GM19372 (cell line): Measurements from ENCODE around the gene UFM1.
"Not testable (repeated sequence)": the region's sequence is repeated elsewhere in the genome, so short reads cannot be mapped to it uniquely, and the experiment has no call there.

ENCODE experiments used
- ATAC-seq: cut with Tn5 transposase; IDR thresholded peaks from one replicate; pipeline ENCODE4 v1.9.1; 2021; ENCODE audit warnings: mild to moderate bottlenecking, low read depth, moderate library complexity; ENCODE audit not compliant: unreplicated experiment

UFM1 gene

GRCh38 chr13:38363746-38364145, 14.1 kb downstream of the UFM1 start:
- not testable (repeated sequence) for ATAC-seq

- ATAC-seq = no peak
These were observed 16.0 kb downstream of the UFM1 start for GRCh38 chr13:38365661-38366060.

- ATAC-seq = no peak
These were observed 17.4 kb downstream of the UFM1 start for GRCh38 chr13:38366954-38367645.

- ATAC-seq = no peak
These were observed 19.4 kb downstream of the UFM1 start for GRCh38 chr13:38369058-38369457.

- not testable (repeated sequence) for ATAC-seq
These were observed 20.4 kb downstream of the UFM1 start for GRCh38 chr13:38370096-38370495.

- no peak for ATAC-seq
These were observed 23.3 kb downstream of the UFM1 start for GRCh38 chr13:38372820-38373383.

- no peak for ATAC-seq
These were observed 26.9 kb downstream of the UFM1 start for GRCh38 chr13:38376546-38376945.

GRCh38 chr13:38381890-38382289, 32.2 kb downstream of the UFM1 start:
- no peak for ATAC-seq

GRCh38 chr13:38382946-38383345, 33.3 kb downstream of the UFM1 start:
- ATAC-seq = no peak

- no peak for ATAC-seq
These were observed 34.5 kb downstream of the UFM1 start for GRCh38 chr13:38384171-38384570.

- no peak for ATAC-seq
These were observed 35.7 kb downstream of the UFM1 start for GRCh38 chr13:38385153-38385891.

- no peak for ATAC-seq
These were observed 36.8 kb downstream of the UFM1 start for GRCh38 chr13:38386421-38386820.

GRCh38 chr13:38391341-38391740, 41.7 kb downstream of the UFM1 start:
- ATAC-seq = no peak

GRCh38 chr13:38394777-38395496, 45.3 kb downstream of the UFM1 start:
- no peak for ATAC-seq

GRCh38 chr13:38395497-38395788, 45.8 kb downstream of the UFM1 start:
- no peak for ATAC-seq

GRCh38 chr13:38398711-38399493, 49.3 kb downstream of the UFM1 start:
- ATAC-seq = no peak

GRCh38 chr13:38399535-38399934, 49.9 kb downstream of the UFM1 start:
- no peak for ATAC-seq

- ATAC-seq = no peak
These were observed 51.6 kb downstream of the UFM1 start for GRCh38 chr13:38401276-38401675.

- no peak for ATAC-seq
These were observed 55.6 kb downstream of the UFM1 start for GRCh38 chr13:38405216-38405615.

GRCh38 chr13:38409771-38410170, 60.1 kb downstream of the UFM1 start:
- ATAC-seq = no peak

GRCh38 chr13:38412266-38412665, 62.6 kb downstream of the UFM1 start:
- ATAC-seq = no peak
